ENCODE data around the gene RAB18.
"Not testable (repeated sequence)": the region's sequence is repeated elsewhere in the genome, so short reads cannot be mapped to it uniquely, and the experiment has no call there.

The RAB18 gene

DNA sequence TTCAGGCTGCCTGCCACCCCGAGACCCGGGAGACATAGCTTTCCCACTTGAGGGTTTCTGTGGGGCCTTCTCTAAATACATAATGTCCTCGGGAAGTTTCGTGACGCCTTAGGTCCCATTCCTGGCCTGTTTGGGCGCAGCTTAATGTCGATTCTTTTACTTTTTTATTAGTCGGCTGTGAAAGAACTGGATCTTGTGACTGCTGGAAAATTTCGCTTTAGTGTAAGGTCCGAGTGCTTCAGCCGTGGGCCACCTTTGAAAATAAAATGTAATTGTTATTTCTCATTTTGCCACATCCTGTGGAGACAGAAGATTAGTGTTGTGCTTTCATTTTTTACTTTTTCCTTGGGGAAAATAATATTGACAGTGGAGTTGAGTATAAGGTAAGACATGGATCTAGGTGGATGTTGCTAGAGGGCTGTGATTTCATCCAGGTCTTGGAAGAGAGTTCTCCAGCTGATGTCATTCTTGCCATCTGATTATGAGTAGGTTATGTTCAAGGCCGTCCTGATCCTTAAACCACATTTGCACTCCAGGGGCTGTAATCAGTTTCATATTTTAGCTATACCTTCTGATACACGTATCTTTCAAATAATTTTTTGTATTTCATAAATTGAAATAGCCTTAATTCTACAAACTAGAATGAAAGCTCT, 830 bp downstream of the RAB18 start:
- DNase-seq (ENCODE audit: low read depth, low spot score) = no peak

DNA sequence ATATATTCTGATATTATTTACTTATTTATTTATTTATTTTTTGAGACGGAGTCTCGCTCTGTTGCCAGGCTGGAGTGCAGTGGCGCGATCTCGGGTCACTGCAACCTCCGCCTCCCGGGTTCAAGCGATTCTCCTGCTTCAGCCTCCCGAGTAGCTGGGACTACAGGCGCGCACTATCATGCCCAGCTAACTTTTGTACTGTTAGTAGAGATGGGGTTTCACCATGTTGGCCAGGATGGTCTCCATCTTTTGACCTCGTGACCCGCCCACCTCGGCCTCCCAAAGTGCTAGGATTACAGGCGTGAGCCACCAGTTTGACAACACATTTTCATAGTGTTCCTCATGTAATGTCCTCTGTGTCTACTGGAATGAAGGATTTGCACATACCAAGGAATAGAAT, 1.4 kb downstream of the RAB18 start:
- not testable (repeated sequence) for DNase-seq (ENCODE audit: low read depth, low spot score)

DNA sequence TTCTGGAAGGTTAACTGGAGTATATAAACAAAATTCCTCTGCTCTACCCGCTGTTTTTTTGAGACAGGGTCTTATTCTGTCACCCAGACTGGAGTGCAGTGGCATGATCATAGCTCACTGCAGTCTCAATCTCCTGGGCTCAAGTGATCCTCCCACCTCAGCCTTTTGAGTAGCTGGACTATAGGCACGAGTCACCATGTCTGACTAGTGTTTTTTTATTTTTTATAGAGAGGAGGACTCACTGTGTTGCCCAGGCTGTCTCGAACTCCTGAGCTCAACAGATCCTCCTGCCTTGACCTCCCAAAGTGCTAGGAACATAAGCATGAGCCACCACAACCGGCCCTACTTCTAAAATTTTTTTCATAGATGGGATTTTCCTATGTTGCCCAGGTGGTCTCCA, 2.2 kb downstream of the RAB18 start:
- DNase-seq (ENCODE audit: low read depth, low spot score) = no peak

DNA sequence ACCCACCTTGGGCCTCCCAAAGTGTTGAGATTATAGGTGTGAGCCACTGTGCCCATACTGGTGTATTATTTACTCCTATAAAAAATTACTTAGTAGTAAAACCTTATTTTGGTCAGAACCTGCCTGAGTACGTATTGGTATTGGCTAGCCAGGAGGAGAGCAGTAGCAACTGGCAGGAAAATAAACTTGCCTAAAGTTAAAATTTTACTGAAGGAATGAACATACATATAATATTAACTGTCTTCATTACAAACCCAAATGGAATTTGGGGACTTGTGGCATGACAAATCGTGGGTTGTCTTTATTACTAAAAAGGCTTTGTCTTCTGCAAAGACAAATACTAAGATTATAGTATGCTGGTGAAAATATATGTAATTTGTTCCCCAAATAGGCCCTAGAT, 8.4 kb downstream of the RAB18 start:
- no peak for DNase-seq (ENCODE audit: low read depth, low spot score)

DNA sequence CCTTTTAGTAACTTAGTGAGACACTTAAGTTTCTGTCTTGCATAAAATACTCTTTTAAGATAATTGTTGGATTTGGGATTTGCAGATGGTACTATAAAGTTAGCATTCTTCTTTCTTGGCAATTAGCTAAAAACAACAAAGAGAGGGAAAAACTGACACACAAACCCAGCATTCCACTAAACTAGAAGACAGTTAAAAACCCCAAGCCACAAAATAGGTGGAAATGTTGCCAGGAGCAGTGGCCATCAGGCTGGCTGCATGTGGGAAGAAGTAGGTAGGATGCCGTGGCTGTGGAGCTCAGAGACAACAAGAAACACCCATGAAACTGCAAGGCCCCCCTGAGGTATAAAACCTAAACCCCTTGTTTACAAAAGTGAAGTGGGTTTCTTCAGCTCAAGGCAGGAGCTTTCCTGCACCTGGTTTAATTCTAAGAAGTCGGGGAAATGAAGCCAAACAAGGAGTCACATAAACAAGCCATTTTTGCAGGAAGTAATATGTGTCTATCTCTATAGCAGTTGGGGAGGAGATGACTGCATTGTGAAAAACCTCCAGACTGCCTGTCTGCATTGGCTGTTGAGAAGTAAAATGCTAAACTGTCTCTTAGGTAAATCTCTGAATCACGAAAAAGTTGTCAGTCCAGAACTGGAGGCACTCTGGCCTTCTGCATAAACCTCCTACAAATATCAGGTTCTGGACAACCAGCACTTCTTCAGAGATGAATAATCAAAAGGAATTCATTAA, 9.5 kb downstream of the RAB18 start:
- no peak for DNase-seq (ENCODE audit: low read depth, low spot score)

DNA sequence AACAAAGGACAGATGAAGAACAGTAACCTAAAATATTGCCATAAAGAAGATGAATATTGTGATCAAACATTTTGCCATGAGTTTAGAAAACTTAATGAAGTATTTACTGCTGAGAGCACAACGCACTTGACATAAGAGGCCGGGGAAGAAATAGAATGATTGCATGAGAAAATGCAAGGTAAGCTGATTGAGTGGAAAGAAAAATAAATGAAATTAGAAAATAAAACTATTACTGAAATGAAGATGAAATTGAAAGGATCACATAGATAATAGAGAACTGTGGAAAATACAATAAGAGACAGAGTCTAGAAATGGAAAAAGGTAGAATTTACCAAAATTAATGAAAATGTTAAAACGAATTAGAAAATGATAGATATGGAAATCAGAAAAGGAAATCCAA, 10.1 kb downstream of the RAB18 start:
- no peak for DNase-seq (ENCODE audit: low read depth, low spot score)

DNA sequence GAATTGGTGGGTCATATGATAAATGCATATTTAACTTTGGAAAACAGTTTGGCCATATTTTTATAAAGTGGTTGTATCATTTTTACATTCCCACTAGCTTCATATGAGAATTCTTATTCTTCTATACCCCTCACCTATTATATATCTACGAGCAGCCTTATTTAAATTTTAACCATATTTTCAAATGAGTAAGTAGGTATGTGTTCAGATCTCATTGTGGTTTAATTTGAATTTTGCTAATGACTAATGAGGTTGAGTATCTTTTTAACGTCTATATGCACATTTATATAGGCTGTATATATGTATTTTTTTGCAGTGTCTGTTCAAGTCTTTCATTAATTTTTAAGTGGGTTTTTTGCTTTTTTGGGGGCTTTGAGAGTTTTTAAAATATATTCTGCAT, 14.2 kb downstream of the RAB18 start:
- no peak for DNase-seq (ENCODE audit: low read depth, low spot score)

DNA sequence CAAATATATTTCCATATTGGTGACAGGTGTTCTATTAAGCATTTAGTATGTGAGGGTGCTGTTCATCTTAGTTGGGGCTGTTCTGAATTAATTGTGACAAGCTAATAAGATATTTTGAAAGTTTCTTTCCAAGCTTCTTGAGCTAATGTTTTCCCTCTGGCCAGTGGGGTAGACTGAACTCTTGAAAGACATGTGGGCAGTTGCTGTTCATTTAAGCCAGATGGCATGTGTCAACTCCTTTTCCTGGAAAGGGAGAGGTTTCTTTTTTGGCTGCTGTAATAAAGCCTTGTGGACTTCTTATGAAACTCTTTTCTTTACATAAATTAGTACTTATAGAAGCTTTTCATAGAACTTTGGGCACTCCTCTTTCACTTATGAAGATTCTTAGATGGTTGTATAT, 21.7 kb downstream of the RAB18 start:
- no peak for DNase-seq (ENCODE audit: low read depth, low spot score)

DNA sequence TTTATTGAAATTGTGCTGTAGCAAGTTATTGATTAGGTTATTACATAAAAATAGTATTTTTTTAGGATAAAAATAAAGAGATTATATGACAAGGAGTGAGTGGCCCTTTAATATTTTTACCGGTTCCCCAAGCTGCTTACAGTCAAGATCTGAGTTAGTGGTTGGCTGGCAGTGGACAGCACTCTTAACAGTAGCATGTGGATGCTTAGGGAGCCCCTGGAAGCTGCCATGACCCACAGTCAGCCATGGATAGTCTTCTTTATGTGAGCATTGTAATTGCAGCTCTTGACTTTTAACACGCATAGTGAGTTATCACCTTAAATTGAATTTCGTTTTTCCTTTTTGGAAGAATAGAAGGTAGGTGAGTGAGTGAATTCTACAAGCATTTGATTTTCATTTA, 22.1 kb downstream of the RAB18 start:
- no peak for DNase-seq (ENCODE audit: low read depth, low spot score)

DNA sequence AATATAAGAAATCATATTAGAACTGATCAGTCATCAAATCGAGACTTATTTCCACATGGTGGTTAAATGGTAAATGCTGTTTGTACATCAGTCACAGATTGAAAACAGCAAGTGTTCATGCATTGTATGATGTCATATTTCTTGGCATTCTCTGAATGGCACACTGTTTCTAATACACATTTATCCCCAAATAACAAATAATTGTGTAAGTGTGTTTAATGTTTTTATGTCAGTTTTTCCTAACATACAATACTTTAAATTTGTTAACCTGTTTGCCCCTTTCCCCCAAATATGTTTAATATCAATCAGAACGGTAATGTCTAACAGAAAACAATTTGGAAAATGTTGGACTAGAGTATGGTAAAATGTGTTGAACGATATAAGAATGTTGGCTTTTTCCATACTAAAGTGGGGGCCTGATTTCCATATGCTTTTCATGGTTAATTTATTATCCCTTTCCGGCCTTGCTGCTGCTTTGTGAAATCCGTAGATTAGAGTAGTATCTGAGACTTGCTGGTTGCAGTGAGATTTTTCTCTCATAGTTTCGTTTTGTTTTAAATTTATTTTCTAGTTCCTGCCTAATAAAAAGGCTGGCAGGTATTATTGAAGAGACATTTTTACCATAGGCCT, 23.7 kb downstream of the RAB18 start:
- DNase-seq (ENCODE audit: low read depth, low spot score) = no peak

DNA sequence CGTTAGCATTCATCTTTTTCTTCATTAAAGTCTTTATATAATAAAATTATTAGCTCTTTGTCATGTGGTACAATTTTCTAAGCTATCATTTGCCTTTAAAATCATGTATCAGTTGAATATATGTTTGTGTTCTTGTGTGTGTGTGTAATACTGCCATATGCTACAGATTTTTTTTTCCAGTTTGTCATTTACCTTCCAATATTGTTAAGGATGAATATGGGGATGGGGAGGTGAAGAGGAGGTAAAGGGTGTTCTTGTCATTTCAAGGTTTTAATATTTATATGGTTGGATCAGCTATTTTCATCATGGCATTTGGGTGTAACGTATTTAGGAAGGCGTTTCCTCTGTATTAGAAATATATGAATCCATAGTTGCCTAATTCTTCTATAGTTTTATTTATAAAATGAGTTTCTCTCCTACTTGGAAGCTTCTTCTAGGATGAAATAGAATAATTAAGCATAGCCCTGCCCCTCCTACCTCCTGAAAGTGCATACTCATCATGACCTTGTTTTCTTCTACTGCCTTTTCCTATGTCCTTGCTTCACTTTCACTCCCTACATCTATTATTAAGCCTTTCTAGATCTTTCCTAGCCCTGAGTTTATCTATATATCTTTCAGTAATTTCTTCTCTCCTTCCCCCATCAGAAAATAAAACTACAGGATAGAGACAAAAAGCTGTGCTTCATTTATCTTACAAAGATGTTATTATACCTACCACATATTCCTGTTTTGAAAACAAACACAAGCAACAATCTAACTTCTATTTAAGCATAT, 25.1 kb downstream of the RAB18 start:
- no peak for DNase-seq (ENCODE audit: low read depth, low spot score)

DNA sequence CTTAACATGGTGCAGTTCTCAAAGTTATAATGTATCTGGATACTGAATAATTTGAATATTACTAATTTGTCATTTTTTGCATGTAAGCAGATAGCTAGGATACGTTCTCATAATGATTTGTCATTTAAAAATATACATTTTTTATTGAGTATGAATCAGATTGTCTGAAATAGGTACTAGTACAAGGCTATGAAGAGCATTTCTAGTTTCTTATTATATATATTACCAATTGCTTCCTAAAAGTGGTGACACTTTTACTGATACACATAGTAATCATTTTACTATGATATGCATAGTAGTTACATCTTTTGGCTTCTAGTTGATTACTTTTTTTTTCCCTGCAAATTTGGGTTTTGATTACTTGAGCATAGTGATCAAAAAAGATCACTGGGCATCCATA, 26.4 kb downstream of the RAB18 start:
- no peak for DNase-seq (ENCODE audit: low read depth, low spot score)

DNA sequence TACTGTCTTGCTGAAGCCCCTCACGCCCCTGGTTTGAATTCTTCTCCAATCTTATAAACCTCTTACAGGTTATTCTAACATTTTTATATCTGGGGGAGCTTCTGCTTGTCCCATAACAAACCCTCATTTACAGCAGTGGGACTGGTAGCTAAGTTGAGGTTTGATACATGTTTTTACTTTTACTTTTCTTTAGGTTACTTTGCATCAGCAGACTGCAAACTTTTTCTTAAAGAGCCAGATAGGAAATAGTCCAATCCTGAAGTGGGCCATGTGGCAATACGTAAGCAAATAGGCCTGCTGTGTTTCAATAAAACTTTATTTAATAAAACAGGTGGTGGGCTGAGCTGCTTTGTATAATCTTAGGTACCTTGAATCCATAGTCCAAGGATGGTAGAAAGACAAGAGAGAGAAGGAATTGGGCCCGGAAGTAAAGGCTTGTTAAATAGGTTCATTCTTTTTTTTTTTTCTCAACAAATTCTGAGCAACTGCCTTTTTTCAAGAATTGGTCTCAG, 27.3 kb downstream of the RAB18 start:
- DNase-seq (ENCODE audit: low read depth, low spot score) = no peak

DNA sequence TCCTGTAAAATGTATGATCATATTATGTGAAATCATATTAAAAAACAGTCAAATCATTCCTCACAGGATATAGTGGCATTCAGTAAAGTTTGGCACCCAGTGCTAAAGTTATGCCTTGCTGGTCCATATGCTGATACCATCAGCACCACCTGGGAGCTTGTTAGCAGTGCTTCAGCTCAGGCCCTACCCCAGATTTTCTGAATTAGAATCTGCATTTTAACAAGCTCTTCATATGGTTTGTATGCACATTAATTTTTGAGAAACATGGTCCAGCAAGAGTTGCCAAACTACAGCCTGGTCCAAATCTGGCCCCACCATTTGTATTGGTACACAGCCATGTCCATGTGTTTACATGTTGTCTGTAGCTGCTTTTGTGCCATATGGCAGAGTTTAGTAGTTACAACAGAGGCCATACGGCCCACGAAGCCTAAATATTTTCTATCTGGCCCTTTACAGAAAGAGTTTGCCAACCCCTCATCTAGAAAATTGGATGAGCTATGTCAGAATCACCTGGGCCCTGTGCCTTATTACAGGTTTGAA, 30.1 kb downstream of the RAB18 start:
- no peak for DNase-seq (ENCODE audit: low read depth, low spot score)

DNA sequence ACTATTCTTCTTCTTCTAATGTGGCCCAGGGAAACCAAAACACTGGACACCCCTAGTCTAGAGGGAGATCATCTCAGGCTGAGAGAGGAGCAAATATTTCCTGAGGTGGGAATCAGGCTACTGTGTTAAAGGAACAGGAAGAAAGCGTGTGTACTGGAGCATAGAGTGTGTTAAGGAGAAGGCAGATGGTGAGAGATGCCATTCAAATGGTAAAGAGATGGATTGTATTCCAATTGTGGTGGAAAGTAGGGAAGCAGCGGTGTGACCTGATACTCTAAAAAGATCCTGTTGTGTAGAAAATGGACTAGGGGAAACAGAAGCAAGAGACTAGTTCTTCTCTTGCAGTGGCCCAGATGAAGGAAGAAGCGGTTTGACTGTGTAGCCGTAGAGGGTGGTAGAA, 31.2 kb downstream of the RAB18 start:
- DNase-seq (ENCODE audit: low read depth, low spot score) = no peak

DNA sequence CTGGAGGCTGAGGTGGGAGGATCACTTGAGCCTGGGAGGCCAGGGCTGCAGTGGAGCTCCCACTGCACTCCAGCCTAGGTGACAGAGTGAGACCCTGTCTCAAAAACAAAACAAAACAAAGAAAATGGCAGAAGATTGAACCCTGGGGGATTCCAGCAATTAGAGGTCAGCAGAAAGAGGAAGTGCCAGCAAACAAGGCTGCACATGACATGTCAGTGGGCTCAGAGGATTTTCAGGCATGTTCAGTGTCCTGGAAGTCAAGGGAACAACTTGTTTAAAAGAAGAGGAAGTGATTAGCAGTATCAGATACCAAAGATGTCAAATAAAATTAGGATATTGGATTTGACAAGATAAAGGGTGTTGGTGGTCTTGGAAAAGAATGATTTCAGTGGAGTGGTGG, 32.3 kb downstream of the RAB18 start:
- DNase-seq (ENCODE audit: low read depth, low spot score) = no peak

DNA sequence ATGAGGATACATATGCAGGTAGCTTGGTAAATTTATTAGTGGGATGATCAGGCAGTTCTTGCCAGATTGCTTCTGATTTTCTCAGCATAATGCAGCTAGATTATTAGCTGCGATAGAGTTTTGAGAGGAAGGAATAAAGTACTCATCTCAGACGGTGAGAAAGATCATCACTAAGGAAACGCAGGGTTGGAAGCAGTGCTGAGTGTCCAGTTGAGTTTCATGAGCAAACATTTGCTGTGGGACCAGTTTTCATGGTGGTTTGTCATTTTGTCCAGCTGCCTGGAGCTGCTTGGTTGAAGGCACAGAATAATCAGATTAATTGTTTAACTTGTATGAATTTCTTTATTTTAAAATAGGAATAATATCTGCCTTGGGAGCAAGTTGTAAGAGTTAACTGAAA, 33.1 kb downstream of the RAB18 start:
- DNase-seq (ENCODE audit: low read depth, low spot score) = no peak

DNA sequence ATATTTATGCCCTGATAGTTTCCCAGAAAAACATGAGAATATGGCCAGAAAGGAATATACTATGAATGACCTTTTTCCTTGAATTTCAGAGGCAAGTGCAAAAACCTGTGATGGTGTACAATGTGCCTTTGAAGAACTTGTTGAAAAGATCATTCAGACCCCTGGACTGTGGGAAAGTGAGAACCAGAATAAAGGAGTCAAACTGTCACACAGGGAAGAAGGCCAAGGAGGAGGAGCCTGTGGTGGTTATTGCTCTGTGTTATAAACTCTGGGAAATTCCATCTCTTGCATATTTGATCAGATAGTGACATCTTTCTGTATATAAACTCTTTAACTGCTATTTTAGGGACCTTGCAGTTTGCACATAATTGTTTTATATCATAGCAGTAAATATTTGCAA, 33.7 kb downstream of the RAB18 start:
- DNase-seq (ENCODE audit: low read depth, low spot score) = no peak

DNA sequence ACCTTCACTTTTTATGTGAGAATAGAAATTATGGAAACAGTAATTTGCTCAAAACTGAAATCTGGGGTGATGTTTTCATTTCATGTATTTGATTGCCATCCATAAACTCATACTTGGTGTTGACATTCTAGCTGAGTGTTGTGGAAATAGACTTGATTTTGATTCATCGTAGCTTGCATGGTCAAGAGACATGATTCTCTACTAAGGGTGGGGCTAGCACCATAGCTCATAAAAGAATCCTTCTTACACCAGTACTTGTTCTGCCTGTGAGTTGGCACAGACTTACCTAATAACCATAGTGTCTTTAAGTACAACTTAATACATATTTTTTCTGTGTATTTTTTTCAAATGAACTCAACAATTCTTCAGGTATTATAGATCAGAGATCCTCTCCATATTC, 36.6 kb downstream of the RAB18 start:
- no peak for DNase-seq (ENCODE audit: low read depth, low spot score)

DNA sequence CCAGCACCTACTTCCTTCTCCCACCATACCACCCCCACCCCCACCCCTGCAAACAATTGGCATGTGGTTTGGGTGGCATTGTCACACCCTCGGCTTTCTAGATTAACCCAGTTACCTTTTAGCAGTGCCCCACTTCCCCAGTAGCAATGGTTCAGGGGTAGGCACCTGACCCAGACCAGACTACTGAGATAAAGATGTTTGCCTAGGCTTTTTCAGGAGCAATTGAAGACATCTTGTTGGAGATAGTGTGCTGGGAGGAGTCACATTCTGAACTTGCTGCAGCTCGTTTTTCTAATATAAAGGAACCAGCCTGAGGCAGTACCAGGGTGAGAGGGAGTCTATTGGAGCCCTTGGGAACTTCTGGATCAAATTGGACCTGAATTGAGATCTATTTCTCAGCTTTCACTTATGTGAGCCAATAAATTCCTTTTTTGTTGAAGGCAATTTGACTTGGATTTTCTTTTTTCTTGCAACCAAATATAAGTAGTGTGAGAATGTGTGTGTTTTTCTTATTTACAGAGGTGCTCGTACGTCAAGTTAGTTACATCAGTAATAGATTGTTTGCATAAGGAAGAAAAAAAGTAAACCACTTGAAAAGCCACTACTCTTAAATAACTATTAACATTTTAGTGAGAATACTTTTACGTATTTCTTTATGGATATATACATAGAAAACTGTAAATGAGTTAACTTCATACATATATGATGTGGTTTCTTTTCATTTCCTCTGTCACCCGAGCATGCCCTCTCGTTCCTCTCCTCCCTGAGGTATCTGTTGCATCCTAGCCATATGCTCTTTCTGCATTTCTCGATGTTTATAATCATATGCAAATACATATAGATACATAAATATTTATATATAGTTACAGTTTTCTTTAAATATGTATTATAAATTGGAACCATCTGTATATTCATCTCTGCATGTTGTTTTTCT, 38.0 kb downstream of the RAB18 start:
- no peak for DNase-seq (ENCODE audit: low read depth, low spot score)

DNA sequence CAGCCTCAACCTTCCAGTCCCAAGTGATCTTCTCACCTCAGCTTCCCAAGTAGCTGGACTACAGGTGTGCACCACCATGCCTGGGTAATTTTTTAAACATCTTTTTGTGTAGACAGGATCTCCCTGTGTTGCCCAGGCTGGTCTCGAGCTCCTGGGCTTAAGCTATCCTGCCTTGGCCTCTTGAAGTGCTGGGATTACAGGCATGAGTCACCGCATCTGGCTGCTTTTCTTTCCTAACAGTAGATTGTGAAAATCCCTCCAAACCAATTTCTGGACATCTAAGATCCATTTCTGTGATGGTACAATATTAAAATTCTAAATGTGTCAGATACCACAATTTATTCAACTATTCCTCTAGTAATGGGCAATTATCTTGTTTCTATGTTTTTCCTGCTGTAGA, 38.7 kb downstream of the RAB18 start:
- DNase-seq (ENCODE audit: low read depth, low spot score) = no peak

Measured in ELF-1 (cell line).